ENCODE measurements around the gene ZBED5. TPM values are rescaled to one million over a fixed set of nuclear protein-coding genes. Genes with fewer than 3 reads are reported as not detected.
"Not testable (repeated sequence)": the region's sequence is repeated elsewhere in the genome, so short reads cannot be mapped to it uniquely, and the experiment has no call there.

Gene ZBED5
- total RNA-seq, 1 donor from 2014 or later = 25.9 TPM

- DNase-seq (ENCODE audit: low spot score) = no peak
These were observed 19.0 kb downstream of the ZBED5 start for GRCh38 chr11:10838881-10839280.

GRCh38 chr11:10838083-10838482 is 19.8 kb downstream of the ZBED5 start:
- no peak for DNase-seq (ENCODE audit: low spot score)

- DNase-seq (ENCODE audit: low spot score) = not testable (repeated sequence)
These were observed 21.0 kb downstream of the ZBED5 start for GRCh38 chr11:10836884-10837283.

- no peak for DNase-seq (ENCODE audit: low spot score)
These were observed 28.7 kb downstream of the ZBED5 start for GRCh38 chr11:10829139-10829538.

GRCh38 chr11:10828402-10828801 is 29.5 kb downstream of the ZBED5 start:
- no peak for DNase-seq (ENCODE audit: low spot score)

- no peak for DNase-seq (ENCODE audit: low spot score)
These were observed 33.0 kb downstream of the ZBED5 start for GRCh38 chr11:10824888-10825287.

GRCh38 chr11:10823152-10823579 is 34.7 kb downstream of the ZBED5 start:
- DNase-seq (ENCODE audit: low spot score) = no peak

GRCh38 chr11:10822491-10822890 is 35.4 kb downstream of the ZBED5 start:
- DNase-seq (ENCODE audit: low spot score) = not testable (repeated sequence)

GRCh38 chr11:10818594-10818993 is 39.3 kb downstream of the ZBED5 start:
- DNase-seq (ENCODE audit: low spot score) = no peak

- DNase-seq (ENCODE audit: low spot score) = no peak
These were observed 43.9 kb downstream of the ZBED5 start for GRCh38 chr11:10813945-10814344.

GRCh38 chr11:10809373-10810160 is 48.3 kb downstream of the ZBED5 start:
- no peak for DNase-seq (ENCODE audit: low spot score)

GRCh38 chr11:10808553-10809372 is 49.1 kb downstream of the ZBED5 start, which contains the start of gene EIF4G2:
EIF4G2 (minus strand) TSS chr11:10808926.
- DNase-seq (ENCODE audit: low spot score) = peak; percentile 99

GRCh38 chr11:10808235-10808552 is 49.7 kb downstream of the ZBED5 start:
- DNase-seq (ENCODE audit: low spot score) = no peak

- peak; percentile 91 for DNase-seq (ENCODE audit: low spot score)
These were observed 50.2 kb downstream of the ZBED5 start for GRCh38 chr11:10807493-10808234.

- DNase-seq (ENCODE audit: low spot score) = no peak
These were observed 51.6 kb downstream of the ZBED5 start for GRCh38 chr11:10806206-10806605.

GRCh38 chr11:10805741-10806140 is 52.1 kb downstream of the ZBED5 start:
- no peak for DNase-seq (ENCODE audit: low spot score)

GRCh38 chr11:10803676-10804075 is 54.2 kb downstream of the ZBED5 start:
- no peak for DNase-seq (ENCODE audit: low spot score)
